ENCODE data around the gene LMBR1L. TPM values are rescaled to one million over a fixed set of nuclear protein-coding genes. Genes with fewer than 3 reads are reported as not detected.

LMBR1L gene
- total RNA-seq, 1 experiment from 2014 or later = 55.1 TPM

- Histone ChIP-seq H3K4me2 (ENCODE audit: insufficient read depth, insufficient read length, low read length) (no peak overlapping the region), H3K14ac (ENCODE audit: insufficient read depth, low read length) (no peak overlapping the region), H2AK5ac (ENCODE audit: insufficient read length, low read length) (no peak overlapping the region), H3K4me1 (ENCODE audit: insufficient read depth, low read length) (no peaks in the 10 kb centered on the region), H4K8ac (replicated peaks; ENCODE audit: insufficient read length, low read depth, low read length) (no peak overlapping the region), H3K79me2 (ENCODE audit: insufficient read depth, low read length) (no peaks in the 10 kb centered on the region), H3K4ac (ENCODE audit: low read depth, low read length) (no peak overlapping the region), H3T11ph (ENCODE audit: low read length) (no peak overlapping the region), H2AFZ (ENCODE audit: low read length) (no peak overlapping the region), H3K23ac (ENCODE audit: insufficient read length, low read depth, low read length) (no peak overlapping the region), H2BK5ac (ENCODE audit: insufficient read length, low read length) (no peak overlapping the region), H4K20me1 (ENCODE audit: control insufficient read depth, insufficient read depth, insufficient read length) (no peaks in the 10 kb centered on the region), H2BK120ac (ENCODE audit: low read depth, low read length, poor library complexity, severe bottlenecking) (no peak overlapping the region), H3K79me1 (ENCODE audit: insufficient read depth, low read depth, low read length, poor library complexity, severe bottlenecking) (no peaks in the 10 kb centered on the region), H3K23me2 (ENCODE audit: insufficient read length, low read depth, low read length, poor library complexity, severe bottlenecking) (no peaks in the 10 kb centered on the region), H3K56ac (ENCODE audit: insufficient read length, low read depth, low read length) (no peak overlapping the region), H3K9me3 (ENCODE audit: control insufficient read depth, low read depth, low read length) (no peaks in the 10 kb centered on the region), H3K9ac (ENCODE audit: extremely low read depth, insufficient read length, low read length) (no peak overlapping the region), H3K27ac (ENCODE audit: insufficient read length, low read depth, low read length) (no peak overlapping the region), H3K27me3 (ENCODE audit: insufficient read depth, low read length) (no peaks in the 10 kb centered on the region), H2BK12ac (ENCODE audit: insufficient read length, low read depth, low read length) (no peak overlapping the region), H2BK20ac (ENCODE audit: low read depth, low read length, poor library complexity, severe bottlenecking) (no peak overlapping the region), H4K5ac (ENCODE audit: insufficient read length, low read depth, low read length) (no peak overlapping the region), H2BK15ac (ENCODE audit: low read depth, low read length) (no peak overlapping the region), H3K18ac (ENCODE audit: insufficient read length, low read depth, low read length) (no peak overlapping the region), H4K91ac (ENCODE audit: insufficient read length, low read depth, low read length) (no peak overlapping the region)
- Mint-ChIP-seq H3K27ac (no peak overlapping the region), H3K4me1 (no peaks in the 10 kb centered on the region), H3K9me3 (no peaks in the 10 kb centered on the region), H3K27me3 (ENCODE audit: low read depth) (no peaks in the 10 kb centered on the region; the same call in 1 of the 2 replicates), H3K36me3 (ENCODE audit: insufficient read depth in 1 of 3, low read depth in 3 of 3) (no peaks in the 10 kb centered on the region), H3K4me3 (no peak overlapping the region)
- DNase-seq = no peak
- no CpG with 5 or more reads among the region's 1 CpG for WGBS (ENCODE audit: extremely low coverage, insufficient read length, low lambda C conversion rate)
- no peak for TF ChIP-seq CTCF (conservative IDR thresholded peaks at IDR 0.05)
Measured at GRCh38 chr12:49146406-49146805, 35.8 kb upstream of the LMBR1L start.

All from H9 (cell line).